AG08396 (cell line): ENCODE measurements around the gene PLXNA4.

Source experiments
- DNase-seq: peaks from one replicate; pipeline ENCODE4 v3.0.0; 2012; ENCODE audit warnings: low spot score, mixed read lengths

The PLXNA4 gene

GRCh38 chr7:132242192-132242812 lies 334.0 kb downstream of the PLXNA4 start:
- DNase-seq: no peak

- DNase-seq: no peak
These were observed 335.3 kb downstream of the PLXNA4 start for GRCh38 chr7:132240821-132241422.

DNA sequence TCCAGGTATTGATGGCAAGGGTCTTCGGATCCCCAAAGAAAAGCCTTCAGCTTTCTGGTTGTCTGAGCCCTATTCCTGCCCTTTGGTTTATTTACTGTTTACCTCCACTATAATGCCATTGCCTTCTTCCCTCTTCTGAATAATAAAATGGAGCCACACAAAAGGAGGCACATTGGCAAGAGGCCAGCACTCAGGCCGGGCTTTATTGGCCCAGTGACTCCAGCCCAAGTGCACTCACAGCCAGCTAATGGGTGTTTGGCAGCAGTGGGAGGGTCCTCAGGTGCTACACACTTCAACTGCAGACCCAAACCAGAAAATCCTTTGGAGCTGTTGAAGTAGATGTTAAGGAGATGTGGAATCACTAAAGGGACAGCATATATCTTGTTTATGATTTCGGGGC lies 336.0 kb downstream of the PLXNA4 start:
- no peak for DNase-seq

DNA sequence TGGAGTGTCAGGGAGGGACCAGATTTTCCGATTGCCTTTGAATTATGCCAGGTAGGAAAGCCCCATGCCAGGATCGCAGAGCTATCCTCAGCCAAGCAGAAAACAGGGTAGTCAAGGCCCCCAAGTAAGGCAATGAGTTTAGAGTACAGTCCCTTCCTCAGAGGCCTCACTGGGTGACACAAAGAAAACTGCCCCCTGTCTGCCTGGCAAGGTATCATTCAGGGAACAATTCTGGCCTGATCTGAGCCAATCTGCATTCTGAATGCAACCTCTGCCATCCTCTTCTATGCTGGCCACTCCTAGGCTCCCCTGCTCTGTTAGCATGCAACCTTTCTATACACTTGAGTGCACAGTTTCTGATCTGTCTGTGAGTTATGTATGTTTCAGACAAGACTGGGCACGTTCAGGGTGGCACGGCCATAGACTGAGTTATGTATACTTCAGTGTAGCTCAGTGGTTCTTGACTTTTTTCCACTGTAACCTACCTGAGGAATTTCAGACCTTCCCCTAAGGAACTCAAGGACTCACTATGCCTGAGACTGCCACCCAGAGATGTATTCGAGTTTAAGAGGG lies 336.8 kb downstream of the PLXNA4 start:
- no peak for DNase-seq

DNA sequence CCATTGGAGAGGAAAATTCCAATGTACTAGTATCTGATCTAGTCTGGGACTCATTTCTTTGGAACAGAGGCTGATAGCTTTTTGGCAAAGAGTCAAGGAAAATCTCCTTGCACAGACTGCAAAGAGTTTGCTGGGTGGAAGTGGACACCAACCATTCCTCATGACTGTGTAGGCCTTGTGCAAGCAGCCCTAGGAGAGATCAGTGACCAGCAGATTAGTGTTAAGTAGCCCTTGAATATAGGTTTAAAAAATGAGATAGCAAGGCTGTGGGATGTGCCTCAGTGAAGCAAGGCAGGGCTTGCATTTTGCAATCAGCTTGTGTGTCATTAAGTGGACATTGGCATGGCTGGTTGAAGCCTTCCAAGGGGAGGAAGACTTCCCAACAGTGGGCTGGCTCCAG lies 341.6 kb downstream of the PLXNA4 start:
- no peak for DNase-seq

DNA sequence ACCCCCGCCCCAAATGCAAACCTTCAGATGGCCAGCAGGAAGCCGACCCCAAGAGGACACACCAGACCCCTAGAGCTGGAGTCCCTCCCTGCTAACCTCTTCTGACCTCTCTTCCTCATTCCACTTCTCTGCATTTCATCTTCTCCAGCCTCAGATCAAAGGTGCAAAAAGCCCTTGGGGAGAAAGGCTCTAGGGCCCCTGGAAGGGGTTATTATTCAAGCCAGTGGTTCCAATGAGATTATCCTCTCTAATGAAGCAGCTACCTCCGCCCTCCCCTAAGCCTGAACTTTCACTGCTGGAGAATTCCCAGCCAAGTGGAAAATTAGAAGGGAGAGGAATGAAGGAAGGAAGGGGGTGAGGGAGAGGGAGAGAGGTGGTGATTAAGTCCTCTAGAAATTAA lies 343.9 kb downstream of the PLXNA4 start:
- no peak for DNase-seq

- DNase-seq: no peak
These were observed 345.8 kb downstream of the PLXNA4 start for GRCh38 chr7:132230462-132230861.

- DNase-seq: no peak
These were observed 348.0 kb downstream of the PLXNA4 start for GRCh38 chr7:132228240-132228639.

- no peak for DNase-seq
These were observed 349.3 kb downstream of the PLXNA4 start for GRCh38 chr7:132226957-132227290.

GRCh38 chr7:132226046-132226956 lies 350.0 kb downstream of the PLXNA4 start:
- DNase-seq: no peak

DNA sequence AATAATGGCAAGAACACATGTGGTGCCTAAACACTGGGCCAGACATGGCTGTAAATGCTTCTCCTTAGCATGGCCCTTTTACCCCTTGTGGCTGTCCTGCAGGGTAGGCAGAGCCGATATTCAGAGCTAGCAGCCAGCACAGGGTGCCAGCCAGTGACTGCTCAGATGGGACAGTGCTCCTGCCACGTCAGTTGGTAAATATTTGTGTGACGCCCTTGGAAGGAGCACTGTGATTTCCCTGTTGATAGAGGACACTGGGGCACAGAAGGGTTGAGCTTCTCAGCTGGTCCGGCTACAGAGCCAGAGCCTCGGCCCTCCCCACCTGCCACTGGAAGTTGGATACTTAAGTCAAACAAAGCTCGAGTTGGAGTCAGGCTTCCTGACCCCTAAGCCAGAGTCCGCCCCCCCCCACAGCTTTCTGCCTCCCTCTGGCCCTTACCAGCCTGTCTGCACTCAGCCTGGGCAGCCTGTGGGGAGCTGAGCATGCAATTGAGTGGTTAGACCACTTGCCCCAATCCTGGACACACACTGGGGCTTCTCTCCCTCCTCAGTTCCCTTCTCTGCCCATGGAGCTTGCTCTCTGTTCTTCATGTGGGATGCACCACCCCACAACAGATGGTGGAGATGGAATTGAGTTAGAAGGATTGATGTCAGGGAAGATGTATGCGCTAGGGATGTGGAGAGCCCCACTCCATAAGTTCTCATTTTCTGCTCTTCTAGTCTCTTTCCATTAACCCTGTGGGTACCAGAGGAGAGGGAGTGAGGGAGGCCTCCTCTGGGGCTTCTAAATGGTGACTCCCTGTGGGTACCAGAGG lies 350.8 kb downstream of the PLXNA4 start:
- DNase-seq: no peak

GRCh38 chr7:132221356-132221755 lies 354.9 kb downstream of the PLXNA4 start:
- no peak for DNase-seq

- no peak for DNase-seq
These were observed 356.2 kb downstream of the PLXNA4 start for GRCh38 chr7:132220060-132220459.

- no peak for DNase-seq
These were observed 357.4 kb downstream of the PLXNA4 start for GRCh38 chr7:132218876-132219275.

DNA sequence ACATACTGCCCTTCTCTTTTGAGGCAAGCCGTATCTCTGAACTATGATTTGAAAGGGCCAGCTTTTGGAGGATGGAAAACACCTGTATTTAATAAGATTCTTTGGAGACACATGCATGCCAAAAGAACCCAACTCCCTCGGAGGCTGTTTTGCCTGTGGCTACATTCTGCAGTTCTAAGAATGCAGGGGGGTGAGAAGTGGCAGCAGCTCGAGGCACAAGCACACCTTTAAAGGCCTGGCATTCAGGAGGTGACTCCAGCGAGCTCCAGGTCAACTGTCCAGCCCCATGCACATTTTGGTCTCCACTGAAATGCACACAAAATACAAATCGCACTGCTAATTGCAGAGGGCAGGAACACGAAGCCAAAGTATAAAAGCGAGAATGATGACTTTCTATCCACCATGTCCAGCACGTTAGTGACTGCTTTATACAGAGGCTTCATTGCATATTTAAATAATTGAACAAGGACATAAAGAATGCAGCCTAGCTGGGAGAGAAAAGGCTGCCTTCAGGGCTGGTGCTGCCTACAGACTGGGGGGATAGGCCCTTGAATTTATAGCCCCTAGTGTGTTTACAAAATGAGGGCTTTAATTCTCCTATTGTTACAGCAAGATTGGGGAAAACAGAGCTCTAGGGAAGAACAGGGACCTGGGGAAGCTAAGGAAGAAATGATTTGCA lies 359.3 kb downstream of the PLXNA4 start:
- no peak for DNase-seq

GRCh38 chr7:132214452-132214851 lies 361.8 kb downstream of the PLXNA4 start:
- no peak for DNase-seq

GRCh38 chr7:132213583-132213982 lies 362.7 kb downstream of the PLXNA4 start:
- no peak for DNase-seq

- no peak for DNase-seq
These were observed 364.3 kb downstream of the PLXNA4 start for GRCh38 chr7:132211971-132212370.

DNA sequence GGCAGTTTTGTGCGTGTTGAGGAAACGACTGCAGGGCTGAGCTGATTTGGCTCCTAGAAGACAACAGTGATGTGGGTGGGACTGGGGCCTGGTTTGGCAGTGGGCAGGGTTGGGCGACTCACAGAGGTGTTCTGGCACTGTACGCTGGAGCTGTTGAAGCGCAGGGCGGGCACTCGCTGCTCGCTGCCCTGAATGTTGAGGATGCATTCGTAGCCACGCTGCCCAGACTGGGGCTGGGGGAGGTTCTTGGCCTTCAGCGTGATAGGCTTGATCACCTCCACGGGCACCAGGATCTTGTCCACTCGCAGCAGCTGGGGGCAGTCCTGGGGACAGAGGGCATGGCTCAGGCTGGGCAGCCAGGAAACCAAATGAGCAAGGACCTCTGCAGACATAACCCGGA lies 365.4 kb downstream of the PLXNA4 start:
- no peak for DNase-seq

DNA sequence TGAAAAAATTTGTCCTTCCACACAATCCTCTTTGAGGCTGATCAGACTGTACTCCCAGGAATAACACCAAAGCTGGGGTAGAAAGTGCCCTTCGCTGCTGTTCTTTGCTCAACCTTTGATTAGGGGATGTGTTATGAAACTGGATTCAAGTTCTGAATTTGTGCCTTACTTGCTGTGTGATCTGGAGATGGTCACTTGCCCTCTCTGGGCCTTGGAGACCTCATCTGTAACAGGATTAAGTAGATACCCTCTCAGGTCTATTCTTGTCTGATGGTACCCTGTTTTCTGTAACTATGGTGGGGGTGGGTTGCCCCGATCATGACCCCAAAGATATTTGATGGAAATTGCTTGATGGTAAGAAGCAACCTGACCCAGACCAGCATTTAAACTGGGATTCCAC lies 368.5 kb downstream of the PLXNA4 start:
- no peak for DNase-seq

DNA sequence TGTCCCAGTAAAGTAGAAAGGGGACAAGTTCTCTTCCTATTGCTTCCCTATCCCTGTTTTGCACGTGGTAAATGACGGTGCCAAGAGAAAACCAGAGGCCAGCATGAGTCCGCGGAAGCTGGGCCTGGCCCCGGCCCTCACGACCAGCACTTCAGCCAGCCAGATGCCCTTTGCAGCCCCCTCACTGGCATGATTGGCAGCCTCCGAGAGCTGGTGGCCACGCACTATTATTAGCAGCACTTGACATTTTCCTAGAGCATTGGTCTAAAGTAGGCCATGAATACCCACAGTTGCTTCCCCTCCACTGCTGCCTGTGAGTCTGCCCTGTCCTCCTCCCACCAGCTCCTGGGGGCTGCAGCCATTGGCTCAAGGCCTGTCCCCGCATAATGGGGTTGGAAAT lies 369.1 kb downstream of the PLXNA4 start:
- no peak for DNase-seq

DNA sequence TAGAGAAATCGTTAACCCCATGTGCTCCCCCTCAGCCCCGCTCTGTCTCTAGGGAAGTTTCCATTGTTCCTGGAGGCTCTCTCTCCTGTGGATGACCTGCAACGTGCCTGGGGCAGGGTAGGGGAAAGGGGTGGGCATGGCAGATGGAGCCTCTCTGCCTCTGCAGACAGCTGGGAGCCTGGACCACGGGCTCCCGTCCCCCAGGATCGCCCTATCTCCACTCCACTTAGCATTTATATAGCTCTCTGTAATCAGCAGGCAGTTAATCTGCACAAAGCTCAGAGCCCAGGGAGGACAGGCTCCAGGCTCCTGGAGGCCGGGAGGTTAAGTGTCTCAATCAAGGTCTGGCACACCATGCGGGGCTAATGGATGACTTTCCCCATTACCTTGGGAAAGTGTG lies 369.7 kb downstream of the PLXNA4 start:
- no peak for DNase-seq
